IMR-90 (cell line): ENCODE measurements around the gene VEGFC. TPM values are rescaled to one million over a fixed set of nuclear protein-coding genes. Genes with fewer than 3 reads are reported as not detected.

Source experiments
- ATAC-seq: fragments of 200-7000 bp; cut with Tn5 transposase; 2 replicates; pipeline ENCODE4 v1.9.1; 2020; ENCODE audit warnings: low read depth, mild to moderate bottlenecking, moderate library complexity
- BruUV-seq: library from RNA; stranded (reverse); fragments of 400-500 nt; replicated peaks from 2 replicates; lab custom pipeline; 2021; lab: Mats Ljungman, UMichigan
- CTCF ChIA-PET: fragments of 300-600 bp; formaldehyde crosslinking; extraction: SDS; loops from one replicate; lab custom pipeline; 2021; ENCODE audit warnings: antibody characterized with exemption; lab: Yijun Ruan, JAX
- POLR2A ChIA-PET: fragments of 300-600 bp; sonication (Branson Sonifier 250); formaldehyde crosslinking; loops from one replicate; lab custom pipeline; 2022; ENCODE audit warnings: antibody characterized with exemption; ENCODE audit not compliant: unreplicated experiment; lab: Charles Lee
- DNase-seq: peaks from one replicate; pipeline ENCODE4 v3.0.0; 2013
- H2AFZ ChIP-seq: replicated peaks from 2 replicates; pipeline ENCODE3; 2013; ENCODE audit warnings: low read length, mild to moderate bottlenecking; ENCODE audit not compliant: poor library complexity
- H2AK5ac ChIP-seq: 2 replicates; pipeline ENCODE4 v1.6.1; 2013; ENCODE audit warnings: low read depth, low read length, inconsistent platforms
- H2AK9ac ChIP-seq: replicated peaks from 2 replicates; pipeline ENCODE3; 2013; ENCODE audit warnings: mild to moderate bottlenecking, low read depth, low read length, moderate library complexity; ENCODE audit not compliant: poor library complexity
- H2BK120ac ChIP-seq: 2 replicates; pipeline ENCODE4 v1.6.1; 2013; ENCODE audit warnings: low read depth, low read length, inconsistent platforms
- H2BK15ac ChIP-seq: 3 replicates; pipeline ENCODE4 v1.6.1; 2013; ENCODE audit warnings: low read depth, low read length, inconsistent platforms
- H2BK20ac ChIP-seq: 2 replicates; pipeline ENCODE4 v1.6.1; 2013; ENCODE audit warnings: low read depth, mild to moderate bottlenecking, inconsistent platforms, low read length, moderate library complexity
- H2BK5ac ChIP-seq: 2 replicates; pipeline ENCODE4 v1.6.1; 2013; ENCODE audit warnings: mild to moderate bottlenecking, low read depth, low read length, inconsistent platforms; ENCODE audit not compliant: poor library complexity, severe bottlenecking
- H3K14ac ChIP-seq: replicated peaks from 2 replicates; pipeline ENCODE4 v1.6.1; 2013; ENCODE audit warnings: low read depth, low read length, inconsistent platforms
- H3K18ac ChIP-seq: 2 replicates; pipeline ENCODE4 v1.6.1; 2013; ENCODE audit warnings: low read depth, low read length, control low read depth
- H3K23ac ChIP-seq: 2 replicates; pipeline ENCODE4 v1.6.1; 2013; ENCODE audit warnings: low read depth, low read length, inconsistent platforms
- H3K27ac ChIP-seq: 2 replicates; pipeline ENCODE4 v1.5.1; 2013; ENCODE audit warnings: mild to moderate bottlenecking, control low read depth, low read length; ENCODE audit not compliant: insufficient read depth
- H3K27me3 ChIP-seq: 2 replicates; pipeline ENCODE4 v1.6.1; 2013; ENCODE audit warnings: low read length; ENCODE audit not compliant: control insufficient read depth, insufficient read depth
- H3K36me3 ChIP-seq: 2 replicates; pipeline ENCODE4 v1.6.1; 2013; ENCODE audit warnings: low read length, mixed read lengths; ENCODE audit not compliant: control insufficient read depth, insufficient read depth
- H3K4ac ChIP-seq: 2 replicates; pipeline ENCODE4 v1.6.1; 2013; ENCODE audit warnings: low read depth, low read length, inconsistent platforms
- H3K4me1 ChIP-seq: 2 replicates; pipeline ENCODE4 v1.6.1; 2013; ENCODE audit warnings: low read length, mixed read lengths; ENCODE audit not compliant: control insufficient read depth, insufficient read depth
- H3K4me2 ChIP-seq: 2 replicates; pipeline ENCODE4 v1.6.1; 2013; ENCODE audit warnings: low read depth, mild to moderate bottlenecking, control low read depth, low read length, moderate library complexity
- H3K4me3 ChIP-seq: 2 replicates; pipeline ENCODE4 v1.5.1; 2013; ENCODE audit warnings: low read depth, mild to moderate bottlenecking, control low read depth, low read length, moderate library complexity; ENCODE audit not compliant: insufficient read depth
- H3K56ac ChIP-seq: 2 replicates; pipeline ENCODE4 v1.6.1; 2013; ENCODE audit warnings: low read length, inconsistent platforms; ENCODE audit not compliant: insufficient read depth; ENCODE audit errors: extremely low read depth
- H3K79me1 ChIP-seq, 2 experiments: 2 replicates each; pipeline ENCODE4 v1.6.1; 2013; ENCODE audit warnings: low read length in 2 of 2, inconsistent platforms in 1 of 2, low read depth in 1 of 2
- H3K9ac ChIP-seq: 2 replicates; pipeline ENCODE4 v1.6.1; 2013; ENCODE audit warnings: low read depth, low read length, control low read depth
- H3K9me1 ChIP-seq: 2 replicates; pipeline ENCODE4 v1.6.1; 2013; ENCODE audit warnings: low read length, inconsistent platforms; ENCODE audit not compliant: insufficient read depth
- H3K9me3 ChIP-seq: 2 replicates; pipeline ENCODE4 v1.6.1; 2013; ENCODE audit warnings: low read length; ENCODE audit not compliant: control insufficient read depth, insufficient read depth
- H4K20me1 ChIP-seq: 2 replicates; pipeline ENCODE4 v1.6.1; 2013; ENCODE audit warnings: low read length, inconsistent platforms; ENCODE audit not compliant: insufficient read depth
- H4K5ac ChIP-seq: 2 replicates; pipeline ENCODE4 v1.6.1; 2013; ENCODE audit warnings: mild to moderate bottlenecking, low read depth, low read length, control low read depth
- H4K8ac ChIP-seq, 2 experiments: 2 replicates each; pipeline ENCODE4 v1.6.1; 2013; ENCODE audit warnings: low read depth in 2 of 2, low read length in 2 of 2, control low read depth in 1 of 2, inconsistent platforms in 1 of 2
- H4K91ac ChIP-seq: 2 replicates; pipeline ENCODE4 v1.6.1; 2013; ENCODE audit warnings: low read depth, low read length, inconsistent platforms; ENCODE audit not compliant: insufficient read depth
- BHLHE40 ChIP-seq: fragments of 150-350 bp; IDR thresholded peaks from 2 replicates; pipeline ENCODE4 v1.6.1; 2016; ENCODE audit warnings: mild to moderate bottlenecking, low read depth, low read length
- CEBPB ChIP-seq: IDR thresholded peaks from 2 replicates; pipeline ENCODE4 v1.6.1; 2012; ENCODE audit warnings: low read depth, low read length, improper control_type of control experiment
- CHD1 ChIP-seq: IDR thresholded peaks from 2 replicates; pipeline ENCODE4 v1.6.1; 2012; ENCODE audit warnings: low read depth, low read length, improper control_type of control experiment
- FOS ChIP-seq: fragments of 150-350 bp; IDR thresholded peaks from 2 replicates; pipeline ENCODE4 v1.6.1; 2016; ENCODE audit warnings: low read depth, low read length
- MAFK ChIP-seq: IDR thresholded peaks from 2 replicates; pipeline ENCODE4 v1.6.1; 2012; ENCODE audit warnings: low read depth, low read length, improper control_type of control experiment
- MAZ ChIP-seq: IDR thresholded peaks from 2 replicates; pipeline ENCODE4 v1.6.1; 2012; ENCODE audit warnings: low read depth, mild to moderate bottlenecking, low read length, improper control_type of control experiment, moderate library complexity, borderline replicate concordance
- MXI1 ChIP-seq: IDR thresholded peaks from 2 replicates; pipeline ENCODE4 v1.6.1; 2012; ENCODE audit warnings: low read depth, mild to moderate bottlenecking, low read length, moderate library complexity, borderline replicate concordance
- NFE2L2 ChIP-seq: fragments of 150-350 bp; IDR thresholded peaks from 2 replicates; pipeline ENCODE4 v1.6.1; 2016; ENCODE audit warnings: low read depth, mild to moderate bottlenecking, low read length
- POLR2A ChIP-seq: IDR thresholded peaks from 2 replicates; pipeline ENCODE4 v1.6.1; 2012; ENCODE audit warnings: mild to moderate bottlenecking, low read depth, low read length
- RAD21 ChIP-seq: IDR thresholded peaks from 2 replicates; pipeline ENCODE4 v1.6.1; 2012; ENCODE audit warnings: low read length, improper control_type of control experiment
- RCOR1 ChIP-seq: IDR thresholded peaks from 2 replicates; pipeline ENCODE4 v1.6.1; 2012; ENCODE audit warnings: mild to moderate bottlenecking, low read length, improper control_type of control experiment; ENCODE audit not compliant: insufficient replicate concordance
- RFX5 ChIP-seq: IDR thresholded peaks from 2 replicates; pipeline ENCODE4 v1.8.0; 2012; ENCODE audit warnings: low read depth, mild to moderate bottlenecking, low read length, moderate library complexity
- SMC3 ChIP-seq: fragments of 150-350 bp; IDR thresholded peaks from 2 replicates; pipeline ENCODE4 v1.6.1; 2016; ENCODE audit warnings: low read depth, mild to moderate bottlenecking, antibody characterized with exemption, low read length, moderate library complexity
- dilution Hi-C: fragments of 300-500 bp; cut with HindIII; formaldehyde crosslinking; loops from one replicate; pipeline ENCODE4 v1.14.3; 2018; ENCODE audit warnings: low sequenced_read_pairs; ENCODE audit not compliant: unreplicated experiment
- in situ Hi-C: fragments of 300-500 bp; cut with MboI; formaldehyde crosslinking; loops from 3 replicates; pipeline ENCODE4 v1.14.3; 2019; ENCODE audit warnings: low sequenced_read_pairs, inconsistent platforms, mixed read lengths
- intact Hi-C: fragments of 100-400 bp; cut with micrococcal nuclease; formaldehyde crosslinking; loops from 2 replicates; pipeline ENCODE4 v1.10.0; 2022
- polyA plus RNA-seq, 3 experiments: library from polyadenylated mRNA; depleted of rRNA; stranded (reverse); fragments of >200 nt; gene quantifications; 2 replicates each; pipeline ENCODE4 v1.2.3, GENCODE V29; 2012; ENCODE audit warnings: low replicate concordance in 1 of 3
- total RNA-seq: library from RNA; depleted of rRNA; stranded (reverse); fragments of >200 nt; gene quantifications from 2 replicates; pipeline ENCODE4 v1.2.3, GENCODE V29; 2012
- TF ChIP-seq, protein P1 (sequence below): fragments of 150-350 bp; IDR thresholded peaks from 2 replicates; pipeline ENCODE4 v1.6.1; 2016; ENCODE audit warnings: low read depth, mild to moderate bottlenecking, low read length, moderate library complexity, borderline replicate concordance
- TF ChIP-seq, protein P2 (sequence below): conservative IDR thresholded peaks from 2 replicates; pipeline ENCODE4 v1.5.1; 2012; ENCODE audit warnings: mild to moderate bottlenecking, low read depth, low read length, improper control_type of control experiment
- TF ChIP-seq, protein P3 (sequence below): fragments of 150-350 bp; IDR thresholded peaks from 2 replicates; pipeline ENCODE4 v1.6.1; 2017; ENCODE audit warnings: mild to moderate bottlenecking, antibody characterized with exemption, low read length, low read depth

Gene VEGFC
- total and polyA plus RNA-seq, 2 of the 4 experiments (the other 2 are of a cell fraction) = 22.9 to 49.7 TPM

DNA sequence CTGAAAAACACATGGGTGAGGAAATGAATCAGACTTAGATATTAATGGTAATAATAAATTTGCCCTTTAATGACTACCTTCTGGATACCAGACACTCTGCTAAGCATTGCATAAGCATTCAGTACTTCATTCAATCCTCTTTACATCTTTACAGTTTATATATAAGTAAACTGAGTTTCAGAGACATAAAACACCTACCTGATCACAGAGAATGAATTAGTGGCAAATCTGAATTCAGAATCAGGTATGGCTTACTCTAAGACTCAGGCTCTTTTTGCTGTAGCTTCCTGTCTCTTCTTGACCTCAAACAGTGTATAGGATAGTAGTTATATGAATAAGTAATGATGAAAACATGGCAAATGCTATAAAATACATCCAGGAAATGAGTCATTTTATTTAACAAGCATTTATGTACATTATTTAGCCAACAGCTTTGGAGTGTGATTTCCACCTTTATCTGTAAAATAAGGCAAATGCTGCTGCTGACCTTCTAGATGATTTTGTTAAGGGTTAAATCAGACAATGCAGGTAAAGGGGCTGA is 83.9 kb downstream of the VEGFC start:
- in situ Hi-C loops = no loop called here
- no peak overlapping the region for H3K18ac ChIP-seq
- ATAC-seq (no peak; the same call in 1 of the 2 replicates), DNase-seq (no peak)
- POLR2A ChIA-PET = no interaction called here
- H4K8ac ChIP-seq = no peak overlapping the region
- H3K4ac ChIP-seq = no peak overlapping the region
- H2BK120ac ChIP-seq = no peak overlapping the region
- peaks cover 2% of the 10 kb centered on the region; the same call in 1 of the 2 replicates for H3K4me1 ChIP-seq
- no peak overlapping the region for H2AFZ ChIP-seq
- no peaks in the 10 kb centered on the region for H4K20me1 ChIP-seq
- H3K4me2 ChIP-seq = no peak overlapping the region
- H3K36me3 ChIP-seq = peaks cover 5% of the 10 kb centered on the region
- peak overlapping the region; percentile 51 for H2BK5ac ChIP-seq
- BruUV-seq = no TSS peak
- H3K27me3 ChIP-seq = no peaks in the 10 kb centered on the region
- H3K27ac ChIP-seq = no peak overlapping the region
- no peak overlapping the region for H3K23ac ChIP-seq
- no peak overlapping the region; the same call in 1 of the 2 replicates for H3K14ac ChIP-seq
- no peak for TF ChIP-seq CEBPB
- no peak for TF ChIP-seq MAFK
- TF ChIP-seq, protein P1, sequence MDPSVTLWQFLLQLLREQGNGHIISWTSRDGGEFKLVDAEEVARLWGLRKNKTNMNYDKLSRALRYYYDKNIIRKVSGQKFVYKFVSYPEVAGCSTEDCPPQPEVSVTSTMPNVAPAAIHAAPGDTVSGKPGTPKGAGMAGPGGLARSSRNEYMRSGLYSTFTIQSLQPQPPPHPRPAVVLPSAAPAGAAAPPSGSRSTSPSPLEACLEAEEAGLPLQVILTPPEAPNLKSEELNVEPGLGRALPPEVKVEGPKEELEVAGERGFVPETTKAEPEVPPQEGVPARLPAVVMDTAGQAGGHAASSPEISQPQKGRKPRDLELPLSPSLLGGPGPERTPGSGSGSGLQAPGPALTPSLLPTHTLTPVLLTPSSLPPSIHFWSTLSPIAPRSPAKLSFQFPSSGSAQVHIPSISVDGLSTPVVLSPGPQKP = no peak
- no peak for TF ChIP-seq SMC3
- no peak for TF ChIP-seq MAZ
- no peak for TF ChIP-seq MXI1
- no peak for TF ChIP-seq CHD1
- TF ChIP-seq, protein P2, sequence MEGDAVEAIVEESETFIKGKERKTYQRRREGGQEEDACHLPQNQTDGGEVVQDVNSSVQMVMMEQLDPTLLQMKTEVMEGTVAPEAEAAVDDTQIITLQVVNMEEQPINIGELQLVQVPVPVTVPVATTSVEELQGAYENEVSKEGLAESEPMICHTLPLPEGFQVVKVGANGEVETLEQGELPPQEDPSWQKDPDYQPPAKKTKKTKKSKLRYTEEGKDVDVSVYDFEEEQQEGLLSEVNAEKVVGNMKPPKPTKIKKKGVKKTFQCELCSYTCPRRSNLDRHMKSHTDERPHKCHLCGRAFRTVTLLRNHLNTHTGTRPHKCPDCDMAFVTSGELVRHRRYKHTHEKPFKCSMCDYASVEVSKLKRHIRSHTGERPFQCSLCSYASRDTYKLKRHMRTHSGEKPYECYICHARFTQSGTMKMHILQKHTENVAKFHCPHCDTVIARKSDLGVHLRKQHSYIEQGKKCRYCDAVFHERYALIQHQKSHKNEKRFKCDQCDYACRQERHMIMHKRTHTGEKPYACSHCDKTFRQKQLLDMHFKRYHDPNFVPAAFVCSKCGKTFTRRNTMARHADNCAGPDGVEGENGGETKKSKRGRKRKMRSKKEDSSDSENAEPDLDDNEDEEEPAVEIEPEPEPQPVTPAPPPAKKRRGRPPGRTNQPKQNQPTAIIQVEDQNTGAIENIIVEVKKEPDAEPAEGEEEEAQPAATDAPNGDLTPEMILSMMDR = no peak
- no peak for TF ChIP-seq RCOR1
- TF ChIP-seq POLR2A = no peak
- TF ChIP-seq, protein P3, sequence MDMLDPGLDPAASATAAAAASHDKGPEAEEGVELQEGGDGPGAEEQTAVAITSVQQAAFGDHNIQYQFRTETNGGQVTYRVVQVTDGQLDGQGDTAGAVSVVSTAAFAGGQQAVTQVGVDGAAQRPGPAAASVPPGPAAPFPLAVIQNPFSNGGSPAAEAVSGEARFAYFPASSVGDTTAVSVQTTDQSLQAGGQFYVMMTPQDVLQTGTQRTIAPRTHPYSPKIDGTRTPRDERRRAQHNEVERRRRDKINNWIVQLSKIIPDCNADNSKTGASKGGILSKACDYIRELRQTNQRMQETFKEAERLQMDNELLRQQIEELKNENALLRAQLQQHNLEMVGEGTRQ = no peak
- TF ChIP-seq RAD21 = no peak
- TF ChIP-seq BHLHE40 = no peak
- TF ChIP-seq RFX5 = no peak
- TF ChIP-seq FOS = no peak
- no peak for TF ChIP-seq NFE2L2
- H3K56ac ChIP-seq = no peak overlapping the region
- H3K9ac ChIP-seq = no peak overlapping the region
- no peak overlapping the region for H2AK9ac ChIP-seq
- no peak overlapping the region for H4K5ac ChIP-seq
- intact Hi-C loops = no loop called here
- CTCF ChIA-PET = interaction anchor here (0.7 to 1.4 kb wide), 2 partner anchors 331 to 339 kb away, joined by 3 to 4 read pairs; no protein-coding TSS in a partner anchor
- no peaks in the 10 kb centered on the region for H3K9me3 ChIP-seq
- H4K91ac ChIP-seq = no peak overlapping the region
- H2BK15ac ChIP-seq = no peak overlapping the region
- H3K4me3 ChIP-seq = no peak overlapping the region
- H3K9me1 ChIP-seq = peaks cover 7% of the 10 kb centered on the region; the same call in 1 of the 2 replicates
- H2AK5ac ChIP-seq = no peak overlapping the region
- dilution Hi-C loops = no loop called here
- no peak overlapping the region for H2BK20ac ChIP-seq
- peaks cover 18 to 39% of the 10 kb centered on the region in 2 experiments for H3K79me1 ChIP-seq
